Mesendoderm (in vitro differentiated cells): ENCODE results near the gene ATP5MC2.
"Not testable (repeated sequence)": the region's sequence is repeated elsewhere in the genome, so short reads cannot be mapped to it uniquely, and the experiment has no call there.

ENCODE experiments used
- DNase-seq: peaks from one replicate; pipeline ENCODE4 v3.0.0; 2013
- H2AK5ac ChIP-seq: 2 replicates; pipeline ENCODE4 v1.6.1; 2013; ENCODE audit warnings: low read length, inconsistent platforms
- H2BK120ac ChIP-seq: 2 replicates; pipeline ENCODE4 v1.6.1; 2013; ENCODE audit warnings: low read depth, mild to moderate bottlenecking, low read length, moderate library complexity, mixed read lengths
- H2BK15ac ChIP-seq: replicated peaks from 2 replicates; pipeline ENCODE4 v1.6.1; 2013; ENCODE audit warnings: low read depth, mild to moderate bottlenecking, moderate library complexity
- H2BK5ac ChIP-seq: 2 replicates; pipeline ENCODE4 v1.6.1; 2013; ENCODE audit warnings: low read length, inconsistent platforms
- H3K18ac ChIP-seq: 2 replicates; pipeline ENCODE4 v1.6.1; 2013; ENCODE audit warnings: mild to moderate bottlenecking, low read length, mixed read lengths
- H3K23ac ChIP-seq: one replicate; pipeline ENCODE4 v1.6.1; 2013; ENCODE audit warnings: low read length
- H3K27ac ChIP-seq: 2 replicates; pipeline ENCODE4 v1.5.1; 2013; ENCODE audit warnings: low read depth, mild to moderate bottlenecking, inconsistent platforms, low read length, moderate library complexity
- H3K27me3 ChIP-seq: 2 replicates; pipeline ENCODE4 v1.6.1; 2013; ENCODE audit warnings: low read length, control low read depth, mild to moderate bottlenecking, inconsistent platforms; ENCODE audit not compliant: insufficient read depth, poor library complexity
- H3K36me3 ChIP-seq: 2 replicates; pipeline ENCODE4 v1.6.1; 2013; ENCODE audit warnings: low read length, inconsistent platforms; ENCODE audit not compliant: control insufficient read depth, insufficient read depth
- H3K4ac ChIP-seq: one replicate; pipeline ENCODE4 v1.6.1; 2013; ENCODE audit warnings: low read depth, mild to moderate bottlenecking, low read length, moderate library complexity
- H3K4me1 ChIP-seq: 2 replicates; pipeline ENCODE4 v1.6.1; 2013; ENCODE audit warnings: low read depth, low read length, inconsistent platforms; ENCODE audit not compliant: control insufficient read depth
- H3K4me2 ChIP-seq: 2 replicates; pipeline ENCODE4 v1.6.1; 2013; ENCODE audit warnings: low read length
- H3K4me3 ChIP-seq: 2 replicates; pipeline ENCODE4 v1.5.1; 2013; ENCODE audit warnings: mild to moderate bottlenecking, low read length
- H3K56ac ChIP-seq: one replicate; pipeline ENCODE4 v1.6.1; 2013; ENCODE audit warnings: low read length
- H3K79me1 ChIP-seq: 2 replicates; pipeline ENCODE4 v1.6.1; 2013; ENCODE audit warnings: low read length, inconsistent platforms
- H3K79me2 ChIP-seq: 2 replicates; pipeline ENCODE4 v1.6.1; 2013; ENCODE audit warnings: mild to moderate bottlenecking, low read length; ENCODE audit not compliant: control insufficient read depth, insufficient read depth
- H3K9ac ChIP-seq: 2 replicates; pipeline ENCODE4 v1.6.1; 2013; ENCODE audit warnings: low read length, inconsistent platforms
- H4K5ac ChIP-seq: one replicate; pipeline ENCODE4 v1.6.1; 2013; ENCODE audit warnings: low read length
- H4K8ac ChIP-seq: one replicate; pipeline ENCODE4 v1.6.1; 2013; ENCODE audit warnings: low read depth, mild to moderate bottlenecking, control low read depth, low read length, moderate library complexity
- WGBS: extraction: QIAGEN DNeasy Blood & Tissue Kit; methylation state at CpG from one replicate; pipeline ENCODE4 v1.1.7; 2013; ENCODE audit warnings: low lambda C conversion rate, missing lambda C conversion rate; ENCODE audit not compliant: insufficient coverage; ENCODE audit errors: extremely low coverage; 5-methylcytosine and 5-hydroxymethylcytosine counted together

ATP5MC2 gene

GRCh38 chr12:53659011-53659551 is 16.8 kb downstream of the ATP5MC2 start:
- Histone ChIP-seq H3K79me1 (no peaks in the 10 kb centered on the region), H3K23ac (no peak overlapping the region), H3K27me3 (no peaks in the 10 kb centered on the region), H2BK120ac (no peak overlapping the region), H3K36me3 (peaks cover 5% of the 10 kb centered on the region), H3K9ac (no peak overlapping the region), H3K4me3 (no peak overlapping the region), H3K18ac (no peak overlapping the region), H2BK5ac (no peak overlapping the region), H2AK5ac (no peak overlapping the region), H4K5ac (no peak overlapping the region), H3K56ac (no peak overlapping the region), H3K4me2 (no peak overlapping the region), H3K27ac (peak overlapping the region; percentile 77), H2BK15ac (no peak overlapping the region), H4K8ac (no peak overlapping the region), H3K4ac (no peak overlapping the region), H3K79me2 (no peaks in the 10 kb centered on the region), H3K4me1 (no peaks in the 10 kb centered on the region)
- WGBS = no CpG with 5 or more reads among the region's 3 CpGs
- peak; percentile 22 for DNase-seq

GRCh38 chr12:53657041-53657440 is 18.8 kb downstream of the ATP5MC2 start:
- Histone ChIP-seq H3K4me1 (no peaks in the 10 kb centered on the region), H3K18ac (no peak overlapping the region), H3K36me3 (no peaks in the 10 kb centered on the region), H3K4me3 (no peak overlapping the region), H3K27ac (no peak overlapping the region), H3K79me2 (no peaks in the 10 kb centered on the region), H3K56ac (no peak overlapping the region), H2AK5ac (no peak overlapping the region), H3K27me3 (no peaks in the 10 kb centered on the region), H2BK15ac (no peak overlapping the region), H3K9ac (no peak overlapping the region), H4K8ac (no peak overlapping the region), H2BK120ac (no peak overlapping the region), H3K79me1 (no peaks in the 10 kb centered on the region), H2BK5ac (no peak overlapping the region), H3K4me2 (no peak overlapping the region), H3K4ac (no peak overlapping the region), H3K23ac (no peak overlapping the region), H4K5ac (no peak overlapping the region)
- no CpG with 5 or more reads among the region's 4 CpGs for WGBS
- no peak for DNase-seq

GRCh38 chr12:53653595-53653994 is 22.3 kb downstream of the ATP5MC2 start:
- Histone ChIP-seq H3K27me3 (no peaks in the 10 kb centered on the region), H2AK5ac (no peak overlapping the region), H4K8ac (no peak overlapping the region), H3K4ac (no peak overlapping the region), H2BK5ac (no peak overlapping the region), H4K5ac (no peak overlapping the region), H3K23ac (no peak overlapping the region), H3K36me3 (no peaks in the 10 kb centered on the region), H3K4me1 (no peaks in the 10 kb centered on the region), H3K27ac (no peak overlapping the region), H3K9ac (no peak overlapping the region), H3K79me1 (no peaks in the 10 kb centered on the region), H3K18ac (no peak overlapping the region), H3K79me2 (no peaks in the 10 kb centered on the region), H2BK120ac (no peak overlapping the region), H3K4me2 (no peak overlapping the region), H3K4me3 (no peak overlapping the region), H2BK15ac (no peak overlapping the region), H3K56ac (no peak overlapping the region)
- DNase-seq = no peak
- WGBS = no CpG with 5 or more reads among the region's 2 CpGs

GRCh38 chr12:53652366-53652765 is 23.5 kb downstream of the ATP5MC2 start:
- H3K23ac ChIP-seq = no peak overlapping the region
- H3K4me1 ChIP-seq = no peaks in the 10 kb centered on the region
- no peak overlapping the region for H4K5ac ChIP-seq
- no peak overlapping the region for H2AK5ac ChIP-seq
- H3K56ac ChIP-seq = no peak overlapping the region
- WGBS = no CpG with 5 or more reads among the region's 1 CpG
- H3K4ac ChIP-seq = no peak overlapping the region
- no peak overlapping the region for H2BK120ac ChIP-seq
- no peak overlapping the region for H3K18ac ChIP-seq
- H3K79me1 ChIP-seq = no peaks in the 10 kb centered on the region
- no peaks in the 10 kb centered on the region for H3K27me3 ChIP-seq
- H3K36me3 ChIP-seq = no peaks in the 10 kb centered on the region
- H3K79me2 ChIP-seq = no peaks in the 10 kb centered on the region
- H3K4me3 ChIP-seq = no peak overlapping the region
- no peak overlapping the region for H2BK15ac ChIP-seq
- H2BK5ac ChIP-seq = no peak overlapping the region
- H4K8ac ChIP-seq = no peak overlapping the region
- no peak for DNase-seq
- H3K27ac ChIP-seq = no peak overlapping the region
- H3K9ac ChIP-seq = no peak overlapping the region
- no peak overlapping the region for H3K4me2 ChIP-seq

GRCh38 chr12:53651737-53652136 is 24.1 kb downstream of the ATP5MC2 start:
- H3K79me2 ChIP-seq = no peaks in the 10 kb centered on the region
- no peaks in the 10 kb centered on the region for H3K36me3 ChIP-seq
- no peak overlapping the region for H3K4me2 ChIP-seq
- H3K4me1 ChIP-seq = no peaks in the 10 kb centered on the region
- WGBS = no CpG with 5 or more reads among the region's 1 CpG
- no peak overlapping the region for H3K4ac ChIP-seq
- DNase-seq = no peak
- H2BK15ac ChIP-seq = no peak overlapping the region
- H2AK5ac ChIP-seq = no peak overlapping the region
- H3K9ac ChIP-seq = no peak overlapping the region
- no peak overlapping the region for H3K23ac ChIP-seq
- H3K56ac ChIP-seq = no peak overlapping the region
- no peak overlapping the region for H4K8ac ChIP-seq
- no peak overlapping the region for H3K4me3 ChIP-seq
- no peaks in the 10 kb centered on the region for H3K27me3 ChIP-seq
- no peak overlapping the region for H3K18ac ChIP-seq
- no peak overlapping the region for H4K5ac ChIP-seq
- H3K79me1 ChIP-seq = no peaks in the 10 kb centered on the region
- no peak overlapping the region for H2BK120ac ChIP-seq
- no peak overlapping the region for H2BK5ac ChIP-seq
- H3K27ac ChIP-seq = no peak overlapping the region

GRCh38 chr12:53646300-53646699 is 29.6 kb downstream of the ATP5MC2 start:
- not testable (repeated sequence) for H3K79me1 ChIP-seq, H3K36me3 ChIP-seq, H3K18ac ChIP-seq, H3K4ac ChIP-seq, H4K8ac ChIP-seq, H3K23ac ChIP-seq, H3K27ac ChIP-seq, H3K56ac ChIP-seq, H2BK15ac ChIP-seq, H3K4me1 ChIP-seq, H2BK120ac ChIP-seq, H4K5ac ChIP-seq, H2AK5ac ChIP-seq, H3K27me3 ChIP-seq, DNase-seq, H3K4me3 ChIP-seq, H3K4me2 ChIP-seq, H3K79me2 ChIP-seq, H3K9ac ChIP-seq, H2BK5ac ChIP-seq
- WGBS = no CpG with 5 or more reads among the region's 4 CpGs
